Common myeloid progenitor, CD34-positive (primary cell): ENCODE results near the gene ADGRB3.

ENCODE experiments used
- CTCF ChIA-PET: fragments of 350-600 bp; sonication (Branson Sonifier 250); formaldehyde crosslinking; loops from one replicate; lab custom pipeline; 2021; ENCODE audit warnings: antibody characterized with exemption; lab: Charles Lee
- POLR2A ChIA-PET: fragments of 350-600 bp; sonication (Branson Sonifier 250); formaldehyde crosslinking; loops from one replicate; lab custom pipeline; 2021; ENCODE audit warnings: antibody characterized with exemption; lab: Charles Lee
- DNase-seq, 3 donors: peaks; one replicate each; pipeline versions ENCODE4 v3.0.0 to v3.0.0-alpha.2; 2013
- H3K27ac ChIP-seq, 2 experiments: 1 replicate in 1 of 2; 2 replicates in 1 of 2; pipeline ENCODE4 v1.7.0; 2013; ENCODE audit warnings: inconsistent platforms in 2 of 2, low read length in 2 of 2, mild to moderate bottlenecking in 2 of 2, low read depth in 1 of 2, moderate library complexity in 1 of 2; ENCODE audit not compliant: severe bottlenecking in 2 of 2, insufficient read depth in 1 of 2, poor library complexity in 1 of 2
- H3K27me3 ChIP-seq, 5 experiments: replicated peaks in 2 of 5; 1 replicate in 3 of 5; 2 replicates in 2 of 5; pipeline versions ENCODE4 v1.6.1 to v1.7.0; 2013; ENCODE audit warnings: low read length in 4 of 5, mild to moderate bottlenecking in 2 of 5, moderate library complexity in 2 of 5, inconsistent platforms in 1 of 5; ENCODE audit not compliant: insufficient read depth in 5 of 5, control insufficient read depth in 4 of 5
- H3K36me3 ChIP-seq, 4 experiments: 1 replicate in 2 of 4; 2 replicates in 2 of 4; pipeline versions ENCODE4 v1.6.1 to v1.7.0; 2013; ENCODE audit warnings: low read length in 3 of 4, control low read depth in 1 of 4, mild to moderate bottlenecking in 1 of 4; ENCODE audit not compliant: control insufficient read depth in 4 of 4, insufficient read depth in 4 of 4
- H3K4me1 ChIP-seq, 4 experiments: 1 replicate in 3 of 4; 2 replicates in 1 of 4; pipeline versions ENCODE4 v1.6.1 to v1.7.1; 2013; ENCODE audit warnings: low read length in 3 of 4, mild to moderate bottlenecking in 3 of 4, control low read depth in 1 of 4, inconsistent platforms in 1 of 4, moderate library complexity in 1 of 4; ENCODE audit not compliant: control insufficient read depth in 4 of 4, insufficient read depth in 4 of 4; ENCODE audit errors: control extremely low read depth in 1 of 4
- H3K4me3 ChIP-seq, 7 experiments: 1 replicate in 4 of 7; 2 replicates in 3 of 7; pipeline versions ENCODE4 v1.5.1 to v1.7.0; 2013; ENCODE audit warnings: mild to moderate bottlenecking in 7 of 7, low read length in 6 of 7, moderate library complexity in 6 of 7, inconsistent platforms in 2 of 7, low read depth in 2 of 7, control low read depth in 1 of 7; ENCODE audit not compliant: insufficient read depth in 4 of 7, control insufficient read depth in 1 of 7; ENCODE audit errors: extremely low read depth in 1 of 7
- H3K9me3 ChIP-seq, 5 experiments: 1 replicate in 4 of 5; 2 replicates in 1 of 5; pipeline versions ENCODE4 v1.6.1 to v1.7.1; 2013; ENCODE audit warnings: low read length in 4 of 5, mild to moderate bottlenecking in 2 of 5, inconsistent platforms in 1 of 5, low read depth in 1 of 5, moderate library complexity in 1 of 5; ENCODE audit not compliant: control insufficient read depth in 4 of 5, insufficient read depth in 2 of 5; ENCODE audit errors: control extremely low read depth in 1 of 5
- WGBS: methylation state at CpG from one replicate; pipeline ENCODE4 v1.1.5; 2013; ENCODE audit not compliant: insufficient coverage; 5-methylcytosine and 5-hydroxymethylcytosine counted together

The ADGRB3 gene

DNA sequence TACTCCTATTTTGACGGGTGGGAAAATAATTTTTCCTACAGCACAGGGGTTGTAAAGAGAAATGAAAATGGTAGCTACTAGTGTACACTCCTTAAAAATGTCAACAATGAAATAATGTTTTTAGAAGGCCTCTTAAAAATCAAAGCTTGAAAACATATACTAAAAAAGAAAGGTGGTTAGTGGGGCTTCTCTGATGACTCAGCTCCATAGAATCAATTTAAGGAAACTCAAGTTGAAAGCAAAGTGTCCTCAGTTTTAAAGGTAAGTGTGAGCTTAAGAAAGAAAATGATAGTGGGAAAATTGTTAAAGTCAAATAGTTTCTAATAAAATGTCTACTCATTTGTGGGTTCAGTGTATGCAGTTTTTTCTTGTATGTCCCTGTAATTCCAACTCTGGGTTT is 58.2 kb downstream of the ADGRB3 start:
- CTCF ChIA-PET = interaction anchor here (0.9 kb wide), 1 partner anchor 11 kb away, joined by 3 read pairs; no protein-coding TSS in a partner anchor
- no peaks in the 10 kb centered on the region for H3K4me1 ChIP-seq
- DNase-seq = no peak
- no peaks in the 10 kb centered on the region for H3K36me3 ChIP-seq
- no peak overlapping the region for H3K27ac ChIP-seq
- H3K4me3 ChIP-seq = no peak overlapping the region
- POLR2A ChIA-PET = no interaction called here
- H3K27me3 ChIP-seq = no peaks in the 10 kb centered on the region
- H3K9me3 ChIP-seq = no peaks in the 10 kb centered on the region
- WGBS = no CpG with 5 or more reads among the region's 1 CpG

DNA sequence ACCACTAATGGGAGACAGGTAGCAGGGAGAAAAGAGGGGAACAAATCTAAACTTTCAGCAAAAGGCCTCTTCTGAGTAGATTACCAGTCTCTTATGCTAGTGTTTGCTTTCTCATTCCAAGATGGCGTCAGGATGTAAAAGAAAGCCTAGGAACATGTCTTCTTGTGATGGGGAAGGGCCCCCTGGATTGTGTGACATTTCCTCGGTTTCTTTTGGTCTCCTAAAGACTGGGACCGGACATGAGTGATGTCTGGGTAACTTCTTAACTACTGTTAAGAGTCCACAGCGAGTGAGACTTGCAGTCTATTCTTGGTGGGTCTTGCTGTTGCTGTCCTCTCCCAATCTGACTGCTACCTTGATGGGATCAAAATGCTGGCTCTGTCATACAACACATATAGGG is 60.3 kb downstream of the ADGRB3 start:
- Histone ChIP-seq H3K4me1 (no peaks in the 10 kb centered on the region), H3K27me3 (no peaks in the 10 kb centered on the region), H3K4me3 (peak overlapping the region in 1 of 7 experiments; percentile 7), H3K27ac (no peak overlapping the region), H3K36me3 (no peaks in the 10 kb centered on the region), H3K9me3 (no peaks in the 10 kb centered on the region)
- CTCF ChIA-PET = no interaction called here
- 100% methylated on average over 3 of the region's 4 CpGs for WGBS
- DNase-seq = no peak
- POLR2A ChIA-PET = no interaction called here

DNA sequence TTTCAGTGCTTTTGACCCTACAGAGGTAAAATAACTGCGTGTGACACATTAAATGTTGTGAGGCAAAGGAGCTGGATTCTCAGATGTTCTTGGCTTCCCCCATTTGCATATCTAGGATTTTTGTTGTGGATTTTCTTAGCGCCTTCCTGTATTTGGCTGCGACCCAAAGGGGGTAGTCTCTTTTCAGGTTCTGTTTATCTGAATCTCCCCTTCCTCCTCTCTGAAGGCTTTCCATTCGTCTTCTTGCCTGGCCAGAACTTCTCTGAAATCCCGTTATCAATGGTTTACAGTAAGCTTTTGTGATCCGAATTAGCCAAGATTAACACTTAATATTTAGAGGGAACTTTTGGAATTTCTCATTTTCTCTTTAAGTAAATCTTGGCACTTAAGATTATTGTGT is 60.8 kb downstream of the ADGRB3 start:
- Histone ChIP-seq H3K9me3 (no peaks in the 10 kb centered on the region), H3K36me3 (no peaks in the 10 kb centered on the region), H3K27me3 (no peaks in the 10 kb centered on the region), H3K4me3 (peak overlapping the region in 1 of 7 experiments; percentile 7), H3K27ac (no peak overlapping the region), H3K4me1 (no peaks in the 10 kb centered on the region)
- ChIA-PET CTCF (no interaction called here), POLR2A (no interaction called here)
- no peak for DNase-seq
- 97% methylated on average over 5 of the region's 6 CpGs for WGBS

DNA sequence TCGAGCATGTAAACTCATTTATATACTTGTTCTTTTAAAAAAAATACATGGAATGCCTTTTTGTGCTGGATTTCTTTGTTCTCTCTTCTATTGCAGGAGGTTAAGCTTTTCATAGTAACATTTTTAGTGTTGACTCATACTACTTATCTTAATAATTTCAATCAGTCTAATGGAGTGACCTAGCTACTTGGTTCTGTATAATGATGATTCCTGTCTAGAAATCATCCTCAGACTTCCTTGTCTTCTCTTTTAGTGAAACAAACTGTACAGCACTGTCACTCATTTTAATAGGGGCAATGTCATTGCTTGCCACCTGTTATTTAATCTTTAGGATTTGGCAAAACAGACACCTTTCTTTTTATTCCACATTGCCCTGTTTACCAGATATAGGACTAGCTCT is 62.3 kb downstream of the ADGRB3 start:
- ChIA-PET CTCF (no interaction called here), POLR2A (no interaction called here)
- WGBS = no CpG with 5 or more reads among the region's 1 CpG

DNA sequence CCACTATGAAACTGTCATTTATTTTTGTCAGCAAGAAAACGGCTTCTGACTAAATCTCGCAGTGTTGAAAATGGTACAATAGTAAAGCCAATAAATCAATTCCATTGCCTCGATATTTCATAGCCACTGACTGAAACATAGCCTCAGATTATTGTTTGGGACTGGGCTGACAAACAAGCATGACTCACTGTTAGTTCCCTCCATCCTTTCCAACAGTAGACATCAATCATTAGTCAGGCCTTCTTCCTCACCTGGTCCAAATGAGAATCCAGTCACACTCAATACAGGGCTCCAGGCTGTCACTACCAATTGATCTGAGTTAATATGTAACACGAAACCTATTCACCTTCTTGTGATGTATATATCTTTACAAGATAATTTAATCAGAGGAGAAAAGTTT is 66.1 kb downstream of the ADGRB3 start:
- no peaks in the 10 kb centered on the region for H3K9me3 ChIP-seq
- DNase-seq = no peak
- ChIA-PET CTCF (no interaction called here), POLR2A (no interaction called here)
- H3K4me3 ChIP-seq = no peak overlapping the region
- WGBS = 94% methylated on average over 3 of the region's 4 CpGs
- H3K4me1 ChIP-seq = no peaks in the 10 kb centered on the region
- no peak overlapping the region for H3K27ac ChIP-seq
- no peaks in the 10 kb centered on the region for H3K36me3 ChIP-seq
- H3K27me3 ChIP-seq = no peaks in the 10 kb centered on the region

More for the DNA sequence above, 62.3 kb downstream of the ADGRB3 start:
- H3K4me3 ChIP-seq = no peak overlapping the region
- no peak for DNase-seq
- no peaks in the 10 kb centered on the region for H3K36me3 ChIP-seq
- no peaks in the 10 kb centered on the region for H3K27me3 ChIP-seq
- H3K27ac ChIP-seq = no peak overlapping the region
- no peaks in the 10 kb centered on the region for H3K9me3 ChIP-seq
- no peaks in the 10 kb centered on the region for H3K4me1 ChIP-seq

DNA sequence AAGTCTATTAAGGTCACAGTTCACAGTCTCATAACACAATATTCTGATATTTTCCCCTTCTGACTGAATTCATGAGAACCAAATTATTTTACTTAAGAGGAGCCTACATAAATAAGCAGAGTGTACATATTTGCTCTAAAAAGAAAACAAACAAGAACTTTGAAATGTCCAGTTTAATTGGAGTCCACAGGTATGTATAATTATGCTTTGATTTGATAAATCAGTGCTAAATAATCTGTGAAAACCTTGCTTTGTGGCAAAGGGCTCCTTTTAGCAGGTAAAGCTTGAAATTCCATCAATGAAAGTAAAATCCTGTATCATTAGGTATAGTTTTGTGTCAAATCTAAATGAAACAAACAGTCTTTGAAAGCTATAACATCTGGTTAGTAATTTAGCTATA is 69.4 kb downstream of the ADGRB3 start:
- CTCF ChIA-PET = no interaction called here
- Histone ChIP-seq H3K9me3 (no peaks in the 10 kb centered on the region), H3K4me3 (no peak overlapping the region), H3K27me3 (no peaks in the 10 kb centered on the region), H3K4me1 (no peaks in the 10 kb centered on the region), H3K36me3 (no peaks in the 10 kb centered on the region), H3K27ac (no peak overlapping the region)
- DNase-seq = no peak
- POLR2A ChIA-PET = no interaction called here

DNA sequence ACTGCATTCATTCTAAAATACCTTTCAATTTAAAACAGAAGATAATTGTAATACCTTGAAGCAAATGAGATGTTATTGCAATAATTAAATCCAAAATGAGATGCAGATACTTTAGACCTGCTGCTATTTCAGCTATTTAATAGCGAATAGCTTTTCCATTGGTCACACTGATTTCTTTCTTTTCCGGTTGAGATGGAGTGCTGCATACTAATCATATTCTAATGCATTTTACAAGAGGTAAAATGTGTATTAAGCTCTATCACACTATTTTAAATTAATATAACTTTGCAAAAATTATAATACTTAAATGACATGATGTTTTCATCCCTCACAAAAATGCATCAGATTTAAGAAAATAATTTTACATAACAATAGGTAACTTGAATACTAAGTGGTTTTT is 74.0 kb downstream of the ADGRB3 start:
- Histone ChIP-seq H3K4me1 (peaks cover 0 to 4% (median 0%) of the 10 kb centered on the region in 4 experiments), H3K27ac (no peak overlapping the region), H3K27me3 (no peaks in the 10 kb centered on the region), H3K4me3 (no peak overlapping the region), H3K9me3 (no peaks in the 10 kb centered on the region), H3K36me3 (no peaks in the 10 kb centered on the region)
- WGBS = no CpG with 5 or more reads among the region's 2 CpGs
- DNase-seq = no peak
- CTCF ChIA-PET = no interaction called here
- POLR2A ChIA-PET = no interaction called here
